H1 (cell line): Measurements from ENCODE around the gene SLC15A1. TPM values are rescaled to one million over a fixed set of nuclear protein-coding genes. Genes with fewer than 3 reads are reported as not detected.

Source experiments
- CTCF ChIA-PET: fragments of 300-600 bp; sonication (Branson Sonifier 250); formaldehyde crosslinking; loops from one replicate; lab custom pipeline; 2021; ENCODE audit not compliant: partially characterized antibody; lab: Charles Lee
- POLR2A ChIA-PET: fragments of 300-600 bp; sonication (Branson Sonifier 250); formaldehyde crosslinking; loops from one replicate; lab custom pipeline; 2021; ENCODE audit warnings: inconsistent platforms; ENCODE audit not compliant: partially characterized antibody; lab: Charles Lee
- DNase-seq, 2 experiments: peaks; one replicate each; pipeline versions ENCODE4 v3.0.0 to v3.0.0-alpha.2; 2010 to 2022; ENCODE audit warnings: low spot score in 2 of 2, low read depth in 1 of 2, mixed read lengths in 1 of 2
- FAIRE-seq: peaks from 2 replicates; lab custom pipeline; 2011; peaks lifted over from hg19 to GRCh38; lab: Jason Lieb, UNC
- H2AFZ ChIP-seq: 2 replicates; pipeline ENCODE4 v1.8.1; 2012; ENCODE audit warnings: low read length, inconsistent platforms
- H2AK5ac ChIP-seq: 2 replicates; pipeline ENCODE4 v1.6.1; 2013; ENCODE audit warnings: low read depth, low read length
- H2BK120ac ChIP-seq: replicated peaks from 2 replicates; pipeline ENCODE3; 2013; ENCODE audit warnings: low read depth, low read length, inconsistent platforms
- H2BK12ac ChIP-seq: 2 replicates; pipeline ENCODE4 v1.6.1; 2013; ENCODE audit warnings: low read depth, low read length
- H2BK15ac ChIP-seq: 2 replicates; pipeline ENCODE4 v1.6.1; 2013; ENCODE audit warnings: low read length
- H2BK20ac ChIP-seq: 2 replicates; pipeline ENCODE4 v1.6.1; 2013; ENCODE audit warnings: low read length
- H2BK5ac ChIP-seq: 2 replicates; pipeline ENCODE4 v1.6.1; 2013; ENCODE audit warnings: low read depth, low read length
- H3K14ac ChIP-seq: 2 replicates; pipeline ENCODE4 v1.6.1; 2013; ENCODE audit warnings: inconsistent platforms; ENCODE audit not compliant: insufficient read length
- H3K18ac ChIP-seq: 2 replicates; pipeline ENCODE4 v1.6.1; 2013; ENCODE audit warnings: low read length; ENCODE audit errors: extremely low read depth
- H3K23ac ChIP-seq: 2 replicates; pipeline ENCODE4 v1.6.1; 2013; ENCODE audit warnings: inconsistent platforms; ENCODE audit not compliant: insufficient read length
- H3K23me2 ChIP-seq: 2 replicates; pipeline ENCODE4 v1.6.1; 2013; ENCODE audit warnings: low read depth, low read length
- H3K27ac ChIP-seq: 2 replicates; pipeline ENCODE4 v1.6.1; 2011; ENCODE audit warnings: low read depth, low read length, inconsistent platforms
- H3K27me3 ChIP-seq, 4 experiments: replicated peaks in 1 of 4; 1 replicate in 1 of 4; 2 replicates in 3 of 4; pipeline versions ENCODE4 v1.6.1 to v1.8.1; 2011 to 2013; ENCODE audit warnings: low read length in 3 of 4, mild to moderate bottlenecking in 3 of 4, inconsistent platforms in 2 of 4, mixed read lengths in 2 of 4, moderate library complexity in 1 of 4; ENCODE audit not compliant: control insufficient read depth in 3 of 4, insufficient read depth in 3 of 4; ENCODE audit errors: extremely low read depth in 1 of 4
- H3K36me3 ChIP-seq, 4 experiments: 2 replicates each; pipeline versions ENCODE4 v1.6.1 to v1.8.1; 2011 to 2013; ENCODE audit warnings: mild to moderate bottlenecking in 4 of 4, low read length in 3 of 4, moderate library complexity in 2 of 4, control low read depth in 1 of 4, inconsistent platforms in 1 of 4; ENCODE audit not compliant: insufficient read depth in 4 of 4, control insufficient read depth in 2 of 4
- H3K4ac ChIP-seq: replicated peaks from 2 replicates; pipeline ENCODE3; 2013; ENCODE audit warnings: low read length, low read depth, mixed read lengths, inconsistent platforms; ENCODE audit not compliant: insufficient read length
- H3K4me1 ChIP-seq, 4 experiments: replicated peaks in 1 of 4; 1 replicate in 1 of 4; 2 replicates in 3 of 4; pipeline versions ENCODE4 v1.6.1 to v1.8.1; 2011 to 2013; ENCODE audit warnings: low read length in 3 of 4, inconsistent platforms in 2 of 4, mixed read lengths in 1 of 4; ENCODE audit not compliant: insufficient read depth in 4 of 4, control insufficient read depth in 3 of 4
- H3K4me2 ChIP-seq, 2 experiments: 2 replicates each; pipeline versions ENCODE4 v1.6.1 to v1.8.1; 2011 to 2013; ENCODE audit warnings: low read depth in 2 of 2, low read length in 2 of 2, control low read depth in 1 of 2, inconsistent platforms in 1 of 2, mild to moderate bottlenecking in 1 of 2; ENCODE audit not compliant: insufficient read depth in 1 of 2
- H3K4me3 ChIP-seq, 4 experiments: fragments of 200-600, 300-600 bp in 1 of 4; sonication (generic), shearing (Covaris generic), sonication (Bioruptor Twin) in 1 of 4; 2 replicates each; pipeline versions ENCODE4 v1.5.1 to v1.8.1; 2011 to 2016; ENCODE audit warnings: low read length in 4 of 4, low read depth in 3 of 4, control low read depth in 2 of 4, inconsistent platforms in 2 of 4, mild to moderate bottlenecking in 2 of 4, mixed read lengths in 1 of 4, moderate library complexity in 1 of 4; ENCODE audit not compliant: insufficient read depth in 2 of 4; ENCODE audit errors: extremely low read depth in 1 of 4
- H3K56ac ChIP-seq: replicated peaks from 2 replicates; pipeline ENCODE3; 2013; ENCODE audit warnings: low read depth, mild to moderate bottlenecking, mixed read lengths, low read length, inconsistent platforms; ENCODE audit not compliant: insufficient read length
- H3K79me1 ChIP-seq: 2 replicates; pipeline ENCODE4 v1.6.1; 2013; ENCODE audit warnings: low read depth, low read length, control low read depth
- H3K79me2 ChIP-seq, 2 experiments: 2 replicates each; pipeline versions ENCODE4 v1.6.1 to v1.8.1; 2012 to 2013; ENCODE audit warnings: low read length in 2 of 2, mild to moderate bottlenecking in 2 of 2, inconsistent platforms in 1 of 2; ENCODE audit not compliant: insufficient read depth in 2 of 2, control insufficient read depth in 1 of 2
- H3K9ac ChIP-seq, 4 experiments: replicated peaks in 1 of 4; 1 replicate in 1 of 4; 2 replicates in 3 of 4; pipeline versions ENCODE4 v1.6.1 to v1.8.1; 2011 to 2013; ENCODE audit warnings: low read depth in 3 of 4, low read length in 3 of 4, control low read depth in 2 of 4, mild to moderate bottlenecking in 2 of 4, moderate library complexity in 2 of 4, inconsistent platforms in 1 of 4; ENCODE audit errors: extremely low read depth in 1 of 4
- H3K9me3 ChIP-seq, 2 experiments: 2 replicates each; pipeline versions ENCODE4 v1.6.1 to v1.8.1; 2012 to 2013; ENCODE audit warnings: mild to moderate bottlenecking in 2 of 2, moderate library complexity in 2 of 2, control low read depth in 1 of 2, inconsistent platforms in 1 of 2, low read depth in 1 of 2, low read length in 1 of 2, mixed read lengths in 1 of 2; ENCODE audit not compliant: insufficient read depth in 2 of 2
- H4K20me1 ChIP-seq, 2 experiments: replicated peaks in 1 of 2; 2 replicates each; pipeline versions ENCODE3 to v1.8.1; 2011 to 2013; ENCODE audit warnings: inconsistent platforms in 2 of 2, low read length in 2 of 2, mild to moderate bottlenecking in 1 of 2; ENCODE audit not compliant: insufficient read depth in 2 of 2, control insufficient read depth in 1 of 2
- H4K5ac ChIP-seq: 2 replicates; pipeline ENCODE4 v1.6.1; 2013; ENCODE audit warnings: low read length, low read depth, mixed read lengths, inconsistent platforms; ENCODE audit not compliant: insufficient read length
- H4K8ac ChIP-seq: 2 replicates; pipeline ENCODE4 v1.8.0; 2013; ENCODE audit warnings: mild to moderate bottlenecking, moderate library complexity, low read length, inconsistent platforms; ENCODE audit not compliant: insufficient read depth; ENCODE audit errors: extremely low read depth
- H4K91ac ChIP-seq: replicated peaks from 2 replicates; pipeline ENCODE3; 2013; ENCODE audit warnings: low read length, mixed read lengths, inconsistent platforms; ENCODE audit not compliant: insufficient read length
- SIRT6 ChIP-seq: IDR thresholded peaks from one replicate; pipeline ENCODE4 v1.7.1; 2012; ENCODE audit warnings: low read length, inconsistent platforms
- WGBS, 2 experiments: shearing (Covaris generic) in 1 of 2; methylation state at CpG; one replicate each; pipeline versions ENCODE4 v1.1.6 to v1.1.7; 2013 to 2015; ENCODE audit warnings: low lambda C conversion rate in 2 of 2, mixed read lengths in 2 of 2, inconsistent platforms in 1 of 2, low coverage in 1 of 2, missing lambda C conversion rate in 1 of 2; ENCODE audit not compliant: insufficient replicate concordance in 2 of 2, insufficient coverage in 1 of 2, insufficient read length in 1 of 2; ENCODE audit errors: extremely low coverage in 1 of 2, missing lambda C conversion rate in 1 of 2; 5-methylcytosine and 5-hydroxymethylcytosine counted together
- polyA plus RNA-seq, 7 experiments: library from polyadenylated mRNA; depleted of rRNA in 3 of 7; stranded (reverse) in 5 of 7; unstranded in 2 of 7; fragments of >200 nt in 5 of 7; fragments of 200-250 nt in 2 of 7; gene quantifications; 1 replicate in 5 of 7; 2 replicates in 1 of 7; 4 replicates in 1 of 7; pipeline versions ENCODE4 v1.2.1 to v1.2.3, GENCODE V29; 2011 to 2013; ENCODE audit warnings: missing spikeins in 2 of 7, mixed read lengths in 2 of 7
- total RNA-seq: library from RNA; stranded (reverse); fragmentation: NEBNext Ultra II Directional; extraction: Animal tissue kit (Norgen Biotek cat#: 25700); gene quantifications from 2 replicates; pipeline ENCODE4 v1.2.1, GENCODE V29; 2021

The SLC15A1 gene
- total and polyA plus RNA-seq, 2 of the 8 experiments (the other 6 are each of a cell fraction or from before 2014, with no cell fraction given) = 1.3 to 2.4 TPM

DNA sequence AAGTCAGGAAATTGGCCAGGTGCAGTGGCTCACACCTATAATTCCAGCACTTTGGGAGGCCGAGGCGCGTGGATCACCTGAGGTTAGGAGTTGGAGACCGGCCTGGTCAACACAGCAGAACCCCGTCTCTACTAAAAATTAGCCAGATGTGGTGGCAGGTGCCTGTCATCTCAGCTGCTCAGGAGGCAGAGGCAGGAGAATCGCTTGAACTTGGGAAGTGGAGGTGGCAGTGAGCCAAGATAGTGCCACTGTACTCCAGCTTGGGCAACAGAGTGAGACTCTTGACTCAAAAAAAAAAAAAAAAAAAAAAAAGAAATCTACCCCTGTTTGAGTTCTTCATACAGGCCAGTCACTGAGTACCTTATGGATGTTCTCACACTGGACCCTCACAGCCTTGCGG lies 42.0 kb downstream of the SLC15A1 start:
- Histone ChIP-seq H3K9me3 (no peaks in the 10 kb centered on the region), H3K9ac (no peak overlapping the region), H2AFZ (no peak overlapping the region), H2AK5ac (no peak overlapping the region), H3K4me2 (no peak overlapping the region), H3K79me1 (no peaks in the 10 kb centered on the region), H3K4me1 (no peaks in the 10 kb centered on the region), H3K4ac (no peak overlapping the region), H2BK120ac (no peak overlapping the region), H4K5ac (no peak overlapping the region), H3K18ac (no peak overlapping the region), H3K4me3 (no peak overlapping the region), H3K23ac (no peak overlapping the region)
- no peak for DNase-seq
- CTCF ChIA-PET = interaction anchor here (0.8 to 1.1 kb wide), 2 partner anchors 117 to 129 kb away, joined by 3 read pairs; no protein-coding TSS in a partner anchor
- TF ChIP-seq SIRT6 = no peak
- TF ChIP-seq, all 59 proteins: peak for 0
- H2BK15ac ChIP-seq = no peak overlapping the region
- no peak overlapping the region for H4K8ac ChIP-seq
- H2BK5ac ChIP-seq = no peak overlapping the region
- no peaks in the 10 kb centered on the region for H3K23me2 ChIP-seq
- H3K36me3 ChIP-seq = no peaks in the 10 kb centered on the region; a peak in 1 of 8 replicates
- no peak overlapping the region for H3K14ac ChIP-seq
- no peaks in the 10 kb centered on the region for H3K27me3 ChIP-seq
- H3K56ac ChIP-seq = no peak overlapping the region
- FAIRE-seq = no peak
- H2BK20ac ChIP-seq = no peak overlapping the region
- POLR2A ChIA-PET = no interaction called here
- H2BK12ac ChIP-seq = no peak overlapping the region
- H4K91ac ChIP-seq = no peak overlapping the region
- H3K27ac ChIP-seq = no peak overlapping the region
- H4K20me1 ChIP-seq = no peaks in the 10 kb centered on the region
- WGBS, 2 experiments = 93% methylated on average over 6 of the region's 7 CpGs; no CpG with 5 or more reads in 1 of the 2 experiments
- H3K79me2 ChIP-seq = no peaks in the 10 kb centered on the region
